ENCODE data around the gene CEP295NL. TPM values are rescaled to one million over a fixed set of nuclear protein-coding genes. Genes with fewer than 3 reads are reported as not detected.

Gene CEP295NL
- total RNA-seq, 1 donor from 2014 or later, result 1.3 TPM

DNA sequence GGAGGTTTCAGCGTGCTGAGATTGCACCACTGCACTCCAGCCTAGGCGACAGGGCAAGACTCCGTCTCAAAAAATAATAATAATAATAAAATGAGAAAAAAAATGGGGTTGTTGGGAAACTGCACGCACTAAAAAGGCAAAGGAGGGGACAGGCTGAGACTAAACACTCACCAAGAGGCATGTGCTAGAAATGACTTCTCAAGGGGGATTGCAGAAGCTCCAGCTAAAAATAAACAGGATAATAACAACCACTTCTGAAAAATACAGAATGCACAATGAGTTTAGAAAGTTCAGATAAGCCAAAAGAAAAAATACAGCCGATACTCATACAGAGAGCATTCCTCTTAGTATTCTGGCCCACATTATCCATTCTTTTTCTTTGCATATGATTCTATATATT lies 37.3 kb upstream of the CEP295NL start:
- Mint-ChIP-seq H3K4me3 (ENCODE audit: unreplicated experiment) (no peak overlapping the region), H3K9me3 (ENCODE audit: low read depth) (no peaks in the 10 kb centered on the region), H3K27me3 (ENCODE audit: low read depth) (peaks cover 1% of the 10 kb centered on the region), H3K4me1 (ENCODE audit: low read depth) (peaks cover 41% of the 10 kb centered on the region), H3K27ac (ENCODE audit: unreplicated experiment) (peak overlapping the region; percentile 87), H3K36me3 (ENCODE audit: low read depth) (no peaks in the 10 kb centered on the region)
- TF ChIP-seq, protein P1, sequence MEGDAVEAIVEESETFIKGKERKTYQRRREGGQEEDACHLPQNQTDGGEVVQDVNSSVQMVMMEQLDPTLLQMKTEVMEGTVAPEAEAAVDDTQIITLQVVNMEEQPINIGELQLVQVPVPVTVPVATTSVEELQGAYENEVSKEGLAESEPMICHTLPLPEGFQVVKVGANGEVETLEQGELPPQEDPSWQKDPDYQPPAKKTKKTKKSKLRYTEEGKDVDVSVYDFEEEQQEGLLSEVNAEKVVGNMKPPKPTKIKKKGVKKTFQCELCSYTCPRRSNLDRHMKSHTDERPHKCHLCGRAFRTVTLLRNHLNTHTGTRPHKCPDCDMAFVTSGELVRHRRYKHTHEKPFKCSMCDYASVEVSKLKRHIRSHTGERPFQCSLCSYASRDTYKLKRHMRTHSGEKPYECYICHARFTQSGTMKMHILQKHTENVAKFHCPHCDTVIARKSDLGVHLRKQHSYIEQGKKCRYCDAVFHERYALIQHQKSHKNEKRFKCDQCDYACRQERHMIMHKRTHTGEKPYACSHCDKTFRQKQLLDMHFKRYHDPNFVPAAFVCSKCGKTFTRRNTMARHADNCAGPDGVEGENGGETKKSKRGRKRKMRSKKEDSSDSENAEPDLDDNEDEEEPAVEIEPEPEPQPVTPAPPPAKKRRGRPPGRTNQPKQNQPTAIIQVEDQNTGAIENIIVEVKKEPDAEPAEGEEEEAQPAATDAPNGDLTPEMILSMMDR (IDR thresholded peaks at IDR 0.05), result no peak
- no peak for DNase-seq (ENCODE audit: low spot score)

DNA sequence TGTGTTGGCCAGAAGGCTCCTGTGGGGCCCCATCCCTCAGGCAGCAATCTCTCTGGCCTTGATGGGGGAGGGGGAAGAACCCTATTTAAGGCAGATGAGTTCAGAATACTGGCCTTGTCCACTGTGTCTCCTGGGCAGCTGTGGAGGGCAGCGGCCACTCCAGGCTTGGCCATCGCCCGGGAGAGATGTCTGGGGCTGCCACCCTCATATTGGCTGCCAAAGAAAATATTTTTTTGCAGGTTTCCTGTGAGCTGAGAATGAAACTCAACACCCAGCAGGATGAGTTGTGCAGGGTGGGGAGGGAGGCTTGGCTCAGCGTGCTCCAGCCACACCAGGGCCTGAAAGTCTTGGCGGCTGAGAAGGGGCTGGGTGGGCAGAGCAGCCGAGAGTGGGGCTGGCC lies 36.6 kb upstream of the CEP295NL start:
- Mint-ChIP-seq H3K4me3 (ENCODE audit: unreplicated experiment) (peak overlapping the region; percentile 22), H3K36me3 (ENCODE audit: low read depth) (no peaks in the 10 kb centered on the region), H3K9me3 (ENCODE audit: low read depth) (no peaks in the 10 kb centered on the region), H3K27ac (ENCODE audit: unreplicated experiment) (peak overlapping the region; percentile 87), H3K27me3 (ENCODE audit: low read depth) (peaks cover 1% of the 10 kb centered on the region), H3K4me1 (ENCODE audit: low read depth) (peaks cover 47% of the 10 kb centered on the region)
- no peak for DNase-seq (ENCODE audit: low spot score)
- TF ChIP-seq, protein P1 (IDR thresholded peaks at IDR 0.05), result no peak

DNA sequence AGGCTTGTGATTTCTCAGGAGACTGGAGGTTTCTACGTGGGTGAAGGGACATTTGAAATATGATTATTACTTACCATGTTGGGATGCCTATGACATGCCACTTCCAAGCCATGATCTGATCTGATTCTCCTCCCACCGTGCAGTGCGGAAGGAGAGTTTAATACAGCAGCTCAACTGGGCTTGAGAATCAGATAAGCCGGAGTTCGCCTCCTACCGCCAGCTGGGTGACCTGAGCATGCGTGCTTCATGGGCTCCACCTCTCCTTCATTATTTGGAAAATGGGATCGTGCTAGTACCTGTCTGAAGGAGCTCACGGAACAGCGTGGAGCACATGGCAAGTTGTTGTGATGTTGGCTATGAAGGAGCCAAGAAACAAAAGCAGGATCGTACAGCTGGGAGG lies 34.6 kb upstream of the CEP295NL start:
- no peak overlapping the region for H3K4me3 Mint-ChIP-seq (ENCODE audit: unreplicated experiment)
- peaks cover 66% of the 10 kb centered on the region for H3K4me1 Mint-ChIP-seq (ENCODE audit: low read depth)
- H3K27me3 Mint-ChIP-seq (ENCODE audit: low read depth), result no peaks in the 10 kb centered on the region
- no peaks in the 10 kb centered on the region for H3K9me3 Mint-ChIP-seq (ENCODE audit: low read depth)
- H3K36me3 Mint-ChIP-seq (ENCODE audit: low read depth), result no peaks in the 10 kb centered on the region
- TF ChIP-seq, protein P1 (IDR thresholded peaks at IDR 0.05), result no peak
- no peak overlapping the region for H3K27ac Mint-ChIP-seq (ENCODE audit: unreplicated experiment)
- no peak for DNase-seq (ENCODE audit: low spot score)

DNA sequence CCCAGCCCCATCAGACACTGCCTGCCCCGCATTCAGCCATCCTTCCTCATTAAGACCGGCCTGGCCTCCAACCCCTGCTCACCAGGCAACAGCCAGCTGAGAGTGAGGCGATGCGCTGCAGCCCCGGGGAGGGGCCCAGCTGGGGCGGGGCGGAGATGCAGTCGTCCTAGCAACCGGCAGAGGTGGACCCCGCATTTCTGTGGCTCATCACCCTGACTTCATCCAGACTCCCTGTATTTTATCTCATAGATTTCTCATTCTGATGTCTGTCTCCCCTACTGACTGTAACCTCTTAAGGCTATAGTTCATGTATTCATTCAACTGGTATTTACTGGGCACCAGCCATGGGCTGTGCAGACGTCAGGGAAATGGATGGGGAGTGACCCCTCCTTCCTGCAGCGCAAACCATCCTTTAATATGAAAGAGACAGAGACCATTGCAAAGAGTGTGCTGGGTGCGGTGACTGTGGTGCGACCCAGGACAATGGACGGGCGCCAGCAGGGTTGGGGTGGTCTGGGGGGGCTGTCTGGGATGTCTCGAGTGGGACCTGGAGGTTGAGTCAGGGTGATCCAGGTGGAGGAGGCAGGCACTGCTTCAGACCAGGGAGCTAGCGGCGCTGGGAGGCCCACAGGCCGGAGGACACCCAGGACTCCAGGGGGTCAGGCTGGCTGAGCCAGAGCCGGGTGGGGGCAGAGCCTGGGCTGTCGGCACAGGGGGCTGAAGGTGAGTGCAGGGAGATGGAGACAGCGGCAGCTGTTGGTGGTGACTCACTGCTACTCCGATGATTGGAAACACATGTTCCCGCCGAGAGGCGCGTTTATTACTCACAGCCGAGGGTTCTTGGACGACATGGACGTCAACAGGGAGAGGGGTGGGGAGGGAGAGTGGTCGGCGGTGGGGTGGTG lies 32.7 kb upstream of the CEP295NL start:
- peak overlapping the region; percentile 100 for H3K27ac Mint-ChIP-seq (ENCODE audit: unreplicated experiment)
- TF ChIP-seq, protein P1 (IDR thresholded peaks at IDR 0.05), result no peak
- peak overlapping the region; percentile 36 for H3K4me3 Mint-ChIP-seq (ENCODE audit: unreplicated experiment)
- peaks cover 62% of the 10 kb centered on the region for H3K4me1 Mint-ChIP-seq (ENCODE audit: low read depth)
- H3K9me3 Mint-ChIP-seq (ENCODE audit: low read depth), result no peaks in the 10 kb centered on the region
- DNase-seq (ENCODE audit: low spot score), result no peak
- no peaks in the 10 kb centered on the region for H3K36me3 Mint-ChIP-seq (ENCODE audit: low read depth)
- H3K27me3 Mint-ChIP-seq (ENCODE audit: low read depth), result no peaks in the 10 kb centered on the region

DNA sequence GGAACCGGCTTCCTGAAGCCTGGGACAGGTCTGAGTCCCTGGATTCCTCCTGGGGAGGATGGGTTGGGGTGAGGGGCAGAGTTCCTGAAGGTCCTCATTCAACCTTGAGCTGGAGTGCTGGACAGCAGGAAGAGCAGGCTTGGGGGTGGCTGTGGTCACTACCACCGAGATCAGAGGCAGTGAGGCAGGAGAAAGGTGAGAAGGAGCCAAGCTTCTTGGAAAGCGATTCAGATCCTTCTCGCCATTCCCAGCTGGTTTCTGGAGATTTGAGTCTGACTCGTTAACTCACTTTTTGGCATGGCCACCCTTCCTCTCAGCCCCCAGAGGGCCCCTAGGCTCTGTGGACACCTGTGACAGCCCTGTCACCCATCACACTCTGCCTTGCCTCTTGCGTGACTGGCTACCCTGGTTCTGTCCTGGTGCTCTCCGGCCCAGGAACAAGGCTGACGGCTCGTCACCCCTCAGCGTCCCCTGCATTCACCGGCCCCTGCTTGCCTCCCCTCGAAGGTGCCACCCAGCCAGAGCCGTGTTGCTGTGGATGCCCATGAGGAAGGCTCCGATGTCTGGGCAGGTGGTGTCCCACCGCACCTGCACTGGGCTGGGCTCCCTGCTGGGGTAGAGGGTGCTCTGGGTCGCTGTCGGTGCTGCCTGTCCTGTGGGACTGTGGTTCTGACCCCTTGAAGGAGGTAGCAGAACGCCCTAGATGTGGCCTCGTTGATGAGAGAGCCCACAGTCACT lies 31.8 kb upstream of the CEP295NL start:
- no peaks in the 10 kb centered on the region for H3K27me3 Mint-ChIP-seq (ENCODE audit: low read depth)
- no peaks in the 10 kb centered on the region for H3K36me3 Mint-ChIP-seq (ENCODE audit: low read depth)
- H3K4me3 Mint-ChIP-seq (ENCODE audit: unreplicated experiment), result peak overlapping the region; percentile 70
- no peak for DNase-seq (ENCODE audit: low spot score)
- TF ChIP-seq, protein P1 (IDR thresholded peaks at IDR 0.05), result no peak
- H3K4me1 Mint-ChIP-seq (ENCODE audit: low read depth), result peaks cover 54% of the 10 kb centered on the region
- peak overlapping the region; percentile 100 for H3K27ac Mint-ChIP-seq (ENCODE audit: unreplicated experiment)
- H3K9me3 Mint-ChIP-seq (ENCODE audit: low read depth), result no peaks in the 10 kb centered on the region
